H9 (cell line): ENCODE data around the gene KRTAP5-9. TPM values are rescaled to one million over a fixed set of nuclear protein-coding genes. Genes with fewer than 3 reads are reported as not detected.

Experiments used
- DNase-seq: peaks from one replicate; pipeline ENCODE4 v3.0.0-alpha.2; 2017
- H2AFZ ChIP-seq: one replicate; pipeline ENCODE4 v1.6.1; 2013; ENCODE audit warnings: mild to moderate bottlenecking, low read length, control low read depth, moderate library complexity
- H2AK5ac ChIP-seq: 2 replicates; pipeline ENCODE4 v1.6.1; 2013; ENCODE audit warnings: low read length, control low read depth, mixed read lengths; ENCODE audit not compliant: insufficient read length
- H2BK120ac ChIP-seq: one replicate; pipeline ENCODE4 v1.6.1; 2013; ENCODE audit warnings: low read depth, mild to moderate bottlenecking, low read length, control low read depth, inconsistent platforms; ENCODE audit not compliant: poor library complexity, severe bottlenecking
- H2BK12ac ChIP-seq: 2 replicates; pipeline ENCODE4 v1.6.1; 2013; ENCODE audit warnings: low read length, control low read depth, mixed read lengths, low read depth; ENCODE audit not compliant: insufficient read length
- H2BK15ac ChIP-seq: 2 replicates; pipeline ENCODE4 v1.6.1; 2013; ENCODE audit warnings: low read depth, low read length, control low read depth
- H2BK20ac ChIP-seq: one replicate; pipeline ENCODE4 v1.6.1; 2013; ENCODE audit warnings: low read depth, mild to moderate bottlenecking, low read length, control low read depth, inconsistent platforms; ENCODE audit not compliant: poor library complexity, severe bottlenecking
- H2BK5ac ChIP-seq: 2 replicates; pipeline ENCODE4 v1.6.1; 2013; ENCODE audit warnings: low read length, control low read depth, mixed read lengths; ENCODE audit not compliant: insufficient read length
- H3K14ac ChIP-seq: 2 replicates; pipeline ENCODE4 v1.6.1; 2013; ENCODE audit warnings: low read length, control low read depth; ENCODE audit not compliant: insufficient read depth
- H3K18ac ChIP-seq: 2 replicates; pipeline ENCODE4 v1.6.1; 2013; ENCODE audit warnings: low read depth, mild to moderate bottlenecking, mixed read lengths, low read length, control low read depth; ENCODE audit not compliant: insufficient read length
- H3K23ac ChIP-seq: 2 replicates; pipeline ENCODE4 v1.6.1; 2013; ENCODE audit warnings: low read length, control low read depth, mixed read lengths, low read depth; ENCODE audit not compliant: insufficient read length
- H3K23me2 ChIP-seq: 2 replicates; pipeline ENCODE4 v1.6.1; 2013; ENCODE audit warnings: low read depth, mild to moderate bottlenecking, mixed read lengths, low read length, control low read depth; ENCODE audit not compliant: insufficient read length, poor library complexity, severe bottlenecking
- H3K27ac ChIP-seq: 2 replicates; pipeline ENCODE4 v1.5.1; 2013; ENCODE audit warnings: low read length, control low read depth, mixed read lengths, low read depth; ENCODE audit not compliant: insufficient read length
- H3K27me3 ChIP-seq: 2 replicates; pipeline ENCODE4 v1.6.1; 2013; ENCODE audit warnings: low read length, control low read depth, inconsistent platforms; ENCODE audit not compliant: insufficient read depth
- H3K4ac ChIP-seq: 2 replicates; pipeline ENCODE4 v1.6.1; 2013; ENCODE audit warnings: low read depth, mild to moderate bottlenecking, control low read depth, inconsistent platforms, low read length, moderate library complexity
- H3K4me1 ChIP-seq: 2 replicates; pipeline ENCODE4 v1.6.1; 2013; ENCODE audit warnings: low read length, control low read depth, inconsistent platforms; ENCODE audit not compliant: insufficient read depth
- H3K4me2 ChIP-seq: 2 replicates; pipeline ENCODE4 v1.6.1; 2013; ENCODE audit warnings: low read length, control low read depth, mixed read lengths; ENCODE audit not compliant: insufficient read length, insufficient read depth
- H3K56ac ChIP-seq: 2 replicates; pipeline ENCODE4 v1.6.1; 2013; ENCODE audit warnings: low read depth, mild to moderate bottlenecking, mixed read lengths, low read length, control low read depth; ENCODE audit not compliant: insufficient read length
- H3K79me1 ChIP-seq: 2 replicates; pipeline ENCODE4 v1.6.1; 2013; ENCODE audit warnings: low read depth, mild to moderate bottlenecking, moderate library complexity, low read length, control low read depth, inconsistent platforms; ENCODE audit not compliant: insufficient read depth, poor library complexity, severe bottlenecking
- H3K79me2 ChIP-seq: 2 replicates; pipeline ENCODE4 v1.6.1; 2013; ENCODE audit warnings: low read length, control low read depth, inconsistent platforms; ENCODE audit not compliant: insufficient read depth
- H3K9ac ChIP-seq: 2 replicates; pipeline ENCODE4 v1.6.1; 2013; ENCODE audit warnings: low read length, control low read depth, mixed read lengths; ENCODE audit not compliant: insufficient read length; ENCODE audit errors: extremely low read depth
- H3K9me3 ChIP-seq: one replicate; pipeline ENCODE4 v1.6.1; 2013; ENCODE audit warnings: low read depth, low read length, inconsistent platforms; ENCODE audit not compliant: control insufficient read depth
- H3T11ph ChIP-seq: one replicate; pipeline ENCODE4 v1.6.1; 2013; ENCODE audit warnings: mild to moderate bottlenecking, low read length, control low read depth, inconsistent platforms
- H4K20me1 ChIP-seq: one replicate; pipeline ENCODE4 v1.6.1; 2013; ENCODE audit not compliant: control insufficient read depth, insufficient read length, insufficient read depth
- H4K5ac ChIP-seq: 2 replicates; pipeline ENCODE4 v1.6.1; 2013; ENCODE audit warnings: low read depth, mild to moderate bottlenecking, mixed read lengths, low read length, control low read depth; ENCODE audit not compliant: insufficient read length
- H4K8ac ChIP-seq: replicated peaks from 2 replicates; pipeline ENCODE4 v1.6.1; 2013; ENCODE audit warnings: low read length, control low read depth, mixed read lengths, low read depth; ENCODE audit not compliant: insufficient read length
- H4K91ac ChIP-seq: 2 replicates; pipeline ENCODE4 v1.6.1; 2013; ENCODE audit warnings: low read depth, mild to moderate bottlenecking, moderate library complexity, mixed read lengths, low read length, control low read depth; ENCODE audit not compliant: insufficient read length
- H3K27ac Mint-ChIP-seq, 3 experiments: 2 replicates in 2 of 3; 3 replicates in 1 of 3; pipeline ENCODE4 v1.8.0; 2020 to 2021; ENCODE audit warnings: mixed read lengths in 3 of 3, mild to moderate bottlenecking in 1 of 3, moderate library complexity in 1 of 3
- H3K27me3 Mint-ChIP-seq: 2 replicates; pipeline ENCODE4 v1.8.0; 2021; ENCODE audit warnings: low read depth, mild to moderate bottlenecking, moderate library complexity, mixed read lengths
- H3K36me3 Mint-ChIP-seq, 3 experiments: 2 replicates in 2 of 3; 3 replicates in 1 of 3; pipeline ENCODE4 v1.8.0; 2020 to 2021; ENCODE audit warnings: low read depth in 3 of 3, mixed read lengths in 3 of 3; ENCODE audit not compliant: insufficient read depth in 1 of 3
- H3K4me1 Mint-ChIP-seq, 2 experiments: 2 replicates each; pipeline ENCODE4 v1.8.0; 2020; ENCODE audit warnings: mixed read lengths in 2 of 2
- H3K4me3 Mint-ChIP-seq, 2 experiments: 2 replicates in 1 of 2; 3 replicates in 1 of 2; pipeline ENCODE4 v1.8.0; 2020 to 2021; ENCODE audit warnings: mild to moderate bottlenecking in 2 of 2, mixed read lengths in 2 of 2, moderate library complexity in 1 of 2
- H3K9me3 Mint-ChIP-seq, 2 experiments: 2 replicates in 1 of 2; 3 replicates in 1 of 2; pipeline ENCODE4 v1.8.0; 2020; ENCODE audit warnings: mild to moderate bottlenecking in 2 of 2, mixed read lengths in 2 of 2, moderate library complexity in 1 of 2
- CTCF ChIP-seq: fragments of 200-600 bp; sonication (generic); conservative IDR thresholded peaks from 3 replicates; pipeline ENCODE4 v1.8.0; 2021; ENCODE audit warnings: antibody characterized with exemption, mild to moderate bottlenecking
- WGBS: extraction: QIAGEN DNeasy Blood & Tissue Kit; methylation state at CpG from one replicate; pipeline ENCODE4 v1.1.7; 2013; ENCODE audit warnings: missing lambda C conversion rate, low lambda C conversion rate, mixed read lengths; ENCODE audit not compliant: insufficient read length; ENCODE audit errors: extremely low coverage; 5-methylcytosine and 5-hydroxymethylcytosine counted together
- total RNA-seq: library from RNA; stranded (reverse); gene quantifications from 2 replicates; pipeline ENCODE4 v1.2.1, GENCODE V29; 2021

Gene KRTAP5-9
- total RNA-seq, 1 experiment from 2014 or later: not detected

GRCh38 chr11:71563406-71563805 lies 15.2 kb downstream of the KRTAP5-9 start:
- no CpG with 5 or more reads among the region's 8 CpGs for WGBS
- H3K4me2 ChIP-seq: no peak overlapping the region
- H4K20me1 ChIP-seq: no peaks in the 10 kb centered on the region
- Mint-ChIP-seq H3K27me3 (peaks cover 31% of the 10 kb centered on the region), H3K27ac (no peak overlapping the region), H3K4me1 (peaks cover 24 to 29% of the 10 kb centered on the region in 2 experiments), H3K4me3 (no peak overlapping the region), H3K36me3 (no peaks in the 10 kb centered on the region), H3K9me3 (peaks cover 10 to 12% of the 10 kb centered on the region in 2 experiments)
- no peak overlapping the region for H2BK5ac ChIP-seq
- TF ChIP-seq CTCF: peak; percentile 66
- H2BK12ac ChIP-seq: no peak overlapping the region
- no peak overlapping the region for H4K91ac ChIP-seq
- H3T11ph ChIP-seq: no peak overlapping the region
- no peak overlapping the region for H2AFZ ChIP-seq
- H2AK5ac ChIP-seq: no peak overlapping the region
- H3K27me3 ChIP-seq: no peaks in the 10 kb centered on the region
- peak; percentile 59 for DNase-seq
- no peaks in the 10 kb centered on the region for H3K79me2 ChIP-seq
- H3K9me3 ChIP-seq: no peaks in the 10 kb centered on the region
- no peak overlapping the region for H3K18ac ChIP-seq
- H3K56ac ChIP-seq: no peak overlapping the region
- H2BK20ac ChIP-seq: no peak overlapping the region
- H3K23ac ChIP-seq: no peak overlapping the region
- no peak overlapping the region for H4K5ac ChIP-seq
- H3K79me1 ChIP-seq: no peaks in the 10 kb centered on the region
- no peak overlapping the region for H3K4ac ChIP-seq
- H3K23me2 ChIP-seq: no peaks in the 10 kb centered on the region
- no peak overlapping the region for H2BK15ac ChIP-seq
- no peaks in the 10 kb centered on the region; the same call in 1 of the 2 replicates for H3K4me1 ChIP-seq
- no peak overlapping the region for H3K9ac ChIP-seq
- no peak overlapping the region for H2BK120ac ChIP-seq
- H3K14ac ChIP-seq: no peak overlapping the region
- no peak overlapping the region for H3K27ac ChIP-seq
- no peak overlapping the region for H4K8ac ChIP-seq
